ENCODE data around the gene SDK1. TPM values are rescaled to one million over a fixed set of nuclear protein-coding genes. Genes with fewer than 3 reads are reported as not detected.

SDK1 gene
- total RNA-seq, 1 donor from 2014 or later: 16.7 TPM

DNA sequence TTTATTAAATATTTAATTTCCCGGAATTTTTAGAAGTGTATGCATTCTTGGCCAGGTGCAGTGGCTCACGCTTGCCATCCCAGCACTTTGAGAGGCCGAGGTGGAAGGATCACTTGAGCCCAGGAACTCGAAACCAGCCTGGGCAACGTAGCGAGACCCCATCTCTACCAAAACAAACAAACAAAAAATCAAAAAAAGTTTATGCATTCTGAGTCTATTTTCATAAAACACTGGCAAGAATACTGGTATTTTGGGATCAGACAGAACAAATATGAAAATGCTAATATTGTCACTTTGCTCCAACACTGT, 940.2 kb downstream of the SDK1 start:
- Histone ChIP-seq H3K9me3 (no peaks in the 10 kb centered on the region), H3K27me3 (no peaks in the 10 kb centered on the region), H3K36me3 (no peaks in the 10 kb centered on the region), H3K4me1 (no peaks in the 10 kb centered on the region), H3K27ac (no peak overlapping the region), H3K4me3 (no peak overlapping the region)
- TF ChIP-seq, protein P1, sequence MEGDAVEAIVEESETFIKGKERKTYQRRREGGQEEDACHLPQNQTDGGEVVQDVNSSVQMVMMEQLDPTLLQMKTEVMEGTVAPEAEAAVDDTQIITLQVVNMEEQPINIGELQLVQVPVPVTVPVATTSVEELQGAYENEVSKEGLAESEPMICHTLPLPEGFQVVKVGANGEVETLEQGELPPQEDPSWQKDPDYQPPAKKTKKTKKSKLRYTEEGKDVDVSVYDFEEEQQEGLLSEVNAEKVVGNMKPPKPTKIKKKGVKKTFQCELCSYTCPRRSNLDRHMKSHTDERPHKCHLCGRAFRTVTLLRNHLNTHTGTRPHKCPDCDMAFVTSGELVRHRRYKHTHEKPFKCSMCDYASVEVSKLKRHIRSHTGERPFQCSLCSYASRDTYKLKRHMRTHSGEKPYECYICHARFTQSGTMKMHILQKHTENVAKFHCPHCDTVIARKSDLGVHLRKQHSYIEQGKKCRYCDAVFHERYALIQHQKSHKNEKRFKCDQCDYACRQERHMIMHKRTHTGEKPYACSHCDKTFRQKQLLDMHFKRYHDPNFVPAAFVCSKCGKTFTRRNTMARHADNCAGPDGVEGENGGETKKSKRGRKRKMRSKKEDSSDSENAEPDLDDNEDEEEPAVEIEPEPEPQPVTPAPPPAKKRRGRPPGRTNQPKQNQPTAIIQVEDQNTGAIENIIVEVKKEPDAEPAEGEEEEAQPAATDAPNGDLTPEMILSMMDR (IDR thresholded peaks at IDR 0.05): no peak
- TF ChIP-seq POLR2AphosphoS5 (IDR thresholded peaks at IDR 0.05; ENCODE audit: insufficient read depth in 1 of 2, low read depth in 1 of 2): no peak
- TF ChIP-seq POLR2A (IDR thresholded peaks at IDR 0.05): no peak
- intact Hi-C loops (cut with DNase I): no loop called here
- DNase-seq (ENCODE audit: extremely low spot score in 2 of 2): no peak

DNA sequence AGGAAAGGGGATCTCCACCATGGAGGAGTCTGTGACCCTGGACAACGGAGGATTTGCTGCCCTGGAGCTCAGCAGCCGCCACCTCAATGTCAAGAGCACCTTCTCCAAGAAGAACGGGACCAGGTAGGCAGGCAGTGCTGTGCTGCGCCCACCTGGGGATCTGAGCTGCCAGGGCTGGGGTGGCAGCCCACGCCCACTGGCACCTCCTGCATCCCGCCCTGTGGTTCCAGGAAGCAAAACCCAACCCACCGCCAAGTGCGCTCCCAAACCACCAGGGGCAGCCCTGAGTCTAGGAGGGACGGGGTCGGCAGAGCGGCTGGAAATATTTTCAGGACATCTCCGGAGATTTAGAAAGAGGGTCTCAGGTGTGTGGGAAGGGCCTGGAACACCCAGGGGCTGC, 940.7 kb downstream of the SDK1 start:
- intact Hi-C loops (cut with DNase I): no loop called here
- Histone ChIP-seq H3K27me3 (no peaks in the 10 kb centered on the region), H3K27ac (no peak overlapping the region), H3K36me3 (no peaks in the 10 kb centered on the region), H3K4me3 (no peak overlapping the region), H3K4me1 (no peaks in the 10 kb centered on the region), H3K9me3 (no peaks in the 10 kb centered on the region)
- TF ChIP-seq, protein P1 (IDR thresholded peaks at IDR 0.05): no peak
- TF ChIP-seq POLR2A (IDR thresholded peaks at IDR 0.05) (no peak), POLR2AphosphoS5 (IDR thresholded peaks at IDR 0.05; ENCODE audit: insufficient read depth in 1 of 2, low read depth in 1 of 2) (no peak)
- DNase-seq (ENCODE audit: extremely low spot score in 2 of 2): no peak

DNA sequence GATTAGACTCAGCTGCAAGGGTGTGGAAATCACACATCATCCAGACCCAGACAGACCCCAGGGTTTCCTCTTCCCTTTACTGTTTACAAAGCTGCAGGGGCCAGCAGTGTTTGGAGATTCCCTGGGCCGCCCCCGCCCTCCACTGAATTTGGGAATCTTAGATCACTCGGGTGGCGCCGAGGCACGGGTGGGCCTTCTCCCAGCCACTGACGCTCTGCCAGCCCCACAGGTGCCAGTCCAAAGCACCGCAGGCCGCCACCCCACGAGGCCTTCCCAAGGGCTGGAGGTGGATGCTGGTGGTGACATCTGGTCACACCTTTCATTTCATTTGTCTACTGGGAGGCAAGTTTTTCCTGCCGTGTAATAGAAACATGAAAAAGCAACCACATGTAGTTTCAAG, 941.7 kb downstream of the SDK1 start:
- Histone ChIP-seq H3K4me3 (no peak overlapping the region), H3K9me3 (no peaks in the 10 kb centered on the region), H3K4me1 (no peaks in the 10 kb centered on the region), H3K36me3 (no peaks in the 10 kb centered on the region), H3K27me3 (no peaks in the 10 kb centered on the region), H3K27ac (no peak overlapping the region)
- no peak for DNase-seq (ENCODE audit: extremely low spot score in 2 of 2)
- no peak for TF ChIP-seq POLR2AphosphoS5 (IDR thresholded peaks at IDR 0.05; ENCODE audit: insufficient read depth in 1 of 2, low read depth in 1 of 2)
- no peak for TF ChIP-seq POLR2A (IDR thresholded peaks at IDR 0.05)
- TF ChIP-seq, protein P1 (IDR thresholded peaks at IDR 0.05): no peak
- intact Hi-C loops (cut with DNase I): no loop called here

DNA sequence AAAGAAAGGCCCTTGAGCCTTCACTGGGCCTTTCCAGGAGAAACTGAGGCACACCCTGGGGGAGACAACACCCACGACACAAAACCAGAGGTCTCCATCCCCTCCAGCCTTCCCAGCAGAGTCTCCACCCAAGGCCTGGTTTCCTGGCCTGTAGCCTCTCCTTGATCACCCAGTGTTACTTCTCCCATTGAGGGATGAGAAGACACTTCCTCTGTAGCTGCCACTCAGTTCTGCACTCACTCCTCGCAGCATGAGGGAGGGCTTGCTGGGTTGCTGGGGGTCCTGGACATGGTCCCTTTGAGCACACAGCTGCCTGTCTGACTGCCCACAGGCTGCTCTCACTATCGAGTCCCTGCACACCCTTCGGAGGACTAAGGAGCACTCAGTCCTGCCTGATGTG, 943.0 kb downstream of the SDK1 start:
- Histone ChIP-seq H3K36me3 (no peaks in the 10 kb centered on the region), H3K4me3 (no peak overlapping the region), H3K27ac (no peak overlapping the region), H3K27me3 (no peaks in the 10 kb centered on the region), H3K9me3 (no peaks in the 10 kb centered on the region), H3K4me1 (no peaks in the 10 kb centered on the region)
- DNase-seq (ENCODE audit: extremely low spot score in 2 of 2): no peak
- intact Hi-C loops (cut with DNase I): no loop called here
- TF ChIP-seq, protein P1 (IDR thresholded peaks at IDR 0.05): no peak
- TF ChIP-seq POLR2A (IDR thresholded peaks at IDR 0.05) (no peak), POLR2AphosphoS5 (IDR thresholded peaks at IDR 0.05; ENCODE audit: insufficient read depth in 1 of 2, low read depth in 1 of 2) (no peak)

DNA sequence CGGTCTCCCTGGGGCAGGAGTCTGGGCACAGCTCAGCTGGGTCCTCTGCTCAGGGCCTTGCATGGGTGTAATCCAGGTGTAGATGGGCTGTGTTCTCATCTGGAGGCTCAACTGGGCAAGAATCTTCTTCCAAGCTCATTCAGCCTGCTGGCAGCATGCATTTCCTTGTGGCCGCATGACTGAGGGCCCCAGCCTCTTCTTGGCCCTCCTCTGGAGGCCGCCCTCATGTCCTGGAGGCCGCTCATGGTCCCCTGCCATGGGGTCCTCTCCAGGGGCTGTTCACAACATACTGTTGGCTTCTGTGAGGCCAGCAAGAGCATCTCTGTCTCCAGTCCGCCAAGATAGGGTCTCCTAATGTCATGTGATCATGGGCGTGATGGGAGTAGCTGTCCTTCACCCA, 943.6 kb downstream of the SDK1 start:
- H3K36me3 ChIP-seq: no peaks in the 10 kb centered on the region
- no peak for DNase-seq (ENCODE audit: extremely low spot score in 2 of 2)
- H3K4me1 ChIP-seq: no peaks in the 10 kb centered on the region
- no peak for TF ChIP-seq POLR2A (IDR thresholded peaks at IDR 0.05)
- TF ChIP-seq, protein P1 (IDR thresholded peaks at IDR 0.05): no peak
- TF ChIP-seq POLR2AphosphoS5 (IDR thresholded peaks at IDR 0.05; ENCODE audit: insufficient read depth in 1 of 2, low read depth in 1 of 2): no peak
- no peak overlapping the region for H3K27ac ChIP-seq
- no peaks in the 10 kb centered on the region for H3K9me3 ChIP-seq
- H3K4me3 ChIP-seq: no peak overlapping the region
- no peaks in the 10 kb centered on the region for H3K27me3 ChIP-seq
- intact Hi-C loops (cut with DNase I): no loop called here

All from vagina (tissue), 2 donors.